IPS-20b (cell line): Measurements from ENCODE around the gene SDSL.

Experiments
- H3K27ac ChIP-seq: one replicate; pipeline ENCODE4 v1.5.1; 2013; ENCODE audit warnings: low read length
- H3K27me3 ChIP-seq: 2 replicates; pipeline ENCODE4 v1.6.1; 2013; ENCODE audit warnings: mild to moderate bottlenecking, low read length, inconsistent platforms; ENCODE audit not compliant: insufficient read depth
- H3K36me3 ChIP-seq: 2 replicates; pipeline ENCODE4 v1.6.1; 2013; ENCODE audit warnings: low read depth, mild to moderate bottlenecking, inconsistent platforms, low read length, moderate library complexity; ENCODE audit not compliant: insufficient read depth
- H3K4me1 ChIP-seq: 2 replicates; pipeline ENCODE4 v1.6.1; 2013; ENCODE audit warnings: mild to moderate bottlenecking, control low read depth, inconsistent platforms, low read length, moderate library complexity; ENCODE audit not compliant: insufficient read depth
- H3K4me3 ChIP-seq: 2 replicates; pipeline ENCODE4 v1.5.1; 2013; ENCODE audit warnings: mild to moderate bottlenecking, low read length, inconsistent platforms
- H3K9ac ChIP-seq: 2 replicates; pipeline ENCODE4 v1.6.1; 2013; ENCODE audit warnings: low read depth, mild to moderate bottlenecking, inconsistent platforms, low read length, moderate library complexity
- H3K9me3 ChIP-seq: 2 replicates; pipeline ENCODE4 v1.6.1; 2013; ENCODE audit warnings: mild to moderate bottlenecking, low read depth, low read length, inconsistent platforms; ENCODE audit not compliant: insufficient read depth

The SDSL gene

DNA sequence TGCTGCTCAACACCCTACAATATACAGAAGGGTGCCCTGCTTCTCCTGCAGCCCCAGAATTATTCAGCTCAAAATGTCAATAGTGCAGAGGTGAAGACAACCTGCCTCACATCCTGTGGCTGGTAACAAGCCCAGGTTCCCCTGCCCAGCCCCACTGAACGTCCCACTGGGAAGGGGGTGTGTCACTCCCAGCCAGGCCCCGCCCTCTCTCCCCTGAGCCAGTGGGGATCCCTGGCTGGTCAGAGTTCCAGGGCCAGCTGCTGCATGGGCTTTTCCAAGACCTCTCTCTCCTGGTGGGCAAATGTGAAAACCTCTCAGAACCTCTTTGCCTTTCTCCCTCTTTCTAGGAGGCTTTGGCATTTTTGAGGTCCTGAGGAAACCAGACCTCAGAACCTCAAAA lies 63.1 kb downstream of the SDSL start:
- Histone ChIP-seq H3K4me1 (peaks cover 20% of the 10 kb centered on the region), H3K9ac (no peak overlapping the region), H3K4me3 (no peak overlapping the region), H3K27ac (no peak overlapping the region), H3K36me3 (no peaks in the 10 kb centered on the region), H3K27me3 (peaks cover 77% of the 10 kb centered on the region), H3K9me3 (no peaks in the 10 kb centered on the region)

- Histone ChIP-seq H3K4me3 (no peak overlapping the region), H3K36me3 (no peaks in the 10 kb centered on the region), H3K27me3 (peaks cover 63% of the 10 kb centered on the region)
These were observed 64.5 kb downstream of the SDSL start for GRCh38 chr12:113486722-113487121.

More at GRCh38 chr12:113486722-113487121, 64.5 kb downstream of the SDSL start:
- no peaks in the 10 kb centered on the region for H3K9me3 ChIP-seq
- H3K27ac ChIP-seq = no peak overlapping the region
- H3K9ac ChIP-seq = no peak overlapping the region
- H3K4me1 ChIP-seq = peaks cover 20% of the 10 kb centered on the region
